Tibial nerve (tissue), 4 donors: Measurements from ENCODE around the gene CAMK2D. TPM values are rescaled to one million over a fixed set of nuclear protein-coding genes. Genes with fewer than 3 reads are reported as not detected.

ENCODE experiments used
- DNase-seq, 2 donors: peaks; one replicate each; pipeline ENCODE4 v3.0.0-alpha.2; 2019; ENCODE audit warnings: low spot score in 2 of 2
- H3K27ac ChIP-seq, 4 donors: fragments of 200-600 bp; sonication (generic) in 3 of 4; one replicate each; pipeline ENCODE4 v1.5.1; 2017 to 2019; ENCODE audit warnings: mild to moderate bottlenecking in 1 of 4
- H3K27me3 ChIP-seq, 2 donors: fragments of 200-600 bp; sonication (generic) in 1 of 2; one replicate each; pipeline versions ENCODE4 v1.5.1 to v1.6.0; 2017 to 2019
- H3K36me3 ChIP-seq, 3 donors: fragments of 200-600 bp; sonication (generic); one replicate each; pipeline ENCODE4 v1.5.1; 2018 to 2019
- H3K4me1 ChIP-seq, 4 donors: fragments of 200-600 bp; sonication (generic) in 3 of 4; one replicate each; pipeline ENCODE4 v1.5.1; 2017 to 2019
- H3K4me3 ChIP-seq, 4 donors: fragments of 200-600 bp; sonication (generic) in 3 of 4; one replicate each; pipeline ENCODE4 v1.5.1; 2017 to 2019; ENCODE audit warnings: mild to moderate bottlenecking in 1 of 4, moderate library complexity in 1 of 4
- H3K9me3 ChIP-seq, 4 donors: fragments of 200-600 bp; sonication (generic) in 3 of 4; one replicate each; pipeline ENCODE4 v1.5.1; 2017 to 2019
- EP300 ChIP-seq, 2 donors: sonication (generic); formaldehyde crosslinking; IDR thresholded peaks; one replicate each; pipeline ENCODE4 v1.6.1; 2017; ENCODE audit warnings: antibody characterized with exemption in 2 of 2, mild to moderate bottlenecking in 1 of 2
- POLR2A ChIP-seq, 2 donors: fragments of 450-650 bp; IDR thresholded peaks; one replicate each; pipeline ENCODE4 v1.6.1; 2017; ENCODE audit warnings: antibody characterized with exemption in 2 of 2, mild to moderate bottlenecking in 2 of 2, moderate library complexity in 2 of 2
- WGBS, 2 donors: methylation state at CpG; one replicate each; pipeline ENCODE4 v1.1.5; 2018; 5-methylcytosine and 5-hydroxymethylcytosine counted together
- total RNA-seq, 4 donors: library from RNA; depleted of rRNA; stranded (reverse); fragments of >200 nt; gene quantifications; one replicate each; pipeline ENCODE4 v1.1.0, GENCODE V29; 2016
- TF ChIP-seq, protein P1 (sequence below), 5 experiments: fragments of 200-600 bp in 3 of 5; fragments of 450-650 bp in 2 of 5; sonication (generic) in 3 of 5; IDR thresholded peaks; one replicate each; pipeline ENCODE4 v1.5.1; 2016 to 2019; ENCODE audit warnings: antibody characterized with exemption in 5 of 5, mild to moderate bottlenecking in 3 of 5, moderate library complexity in 2 of 5

Gene CAMK2D
- total RNA-seq, 4 donors from 2014 or later, result 30.3 to 58.5 (median 34.6) TPM

DNA sequence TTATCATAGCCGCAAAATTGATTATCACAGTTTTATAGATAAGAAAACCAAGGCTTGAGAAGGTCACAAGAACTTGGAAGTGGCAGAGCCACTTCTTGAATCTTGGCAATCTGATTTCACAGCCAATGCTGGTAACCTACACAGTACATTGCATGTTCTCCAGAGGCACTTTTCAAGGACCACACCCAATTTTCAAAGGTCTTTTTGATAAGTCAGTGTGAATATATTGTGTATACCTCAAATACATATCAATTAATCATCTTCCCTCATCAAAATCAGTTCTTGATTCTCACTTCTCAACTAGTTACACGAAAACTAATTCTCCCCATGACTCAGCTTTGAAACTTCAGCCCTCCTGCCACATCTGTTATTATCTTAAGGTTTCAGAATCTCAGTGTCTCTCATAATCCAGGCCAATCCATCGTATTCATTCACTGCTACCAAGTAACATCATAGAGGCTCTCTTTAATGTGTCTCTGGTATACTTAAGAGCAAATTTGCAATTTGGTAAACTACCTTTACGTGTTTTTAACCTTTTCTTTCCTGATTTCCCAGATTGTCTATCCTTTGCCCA, 16.8 kb downstream of the CAMK2D start:
- Histone ChIP-seq H3K9me3 (no peaks in the 10 kb centered on the region), H3K4me3 (no peak overlapping the region), H3K4me1 (peaks cover 0 to 24% (median 0%) of the 10 kb centered on the region in 4 donors), H3K27me3 (no peaks in the 10 kb centered on the region), H3K36me3 (no peaks in the 10 kb centered on the region), H3K27ac (no peak overlapping the region)
- TF ChIP-seq, protein P1, sequence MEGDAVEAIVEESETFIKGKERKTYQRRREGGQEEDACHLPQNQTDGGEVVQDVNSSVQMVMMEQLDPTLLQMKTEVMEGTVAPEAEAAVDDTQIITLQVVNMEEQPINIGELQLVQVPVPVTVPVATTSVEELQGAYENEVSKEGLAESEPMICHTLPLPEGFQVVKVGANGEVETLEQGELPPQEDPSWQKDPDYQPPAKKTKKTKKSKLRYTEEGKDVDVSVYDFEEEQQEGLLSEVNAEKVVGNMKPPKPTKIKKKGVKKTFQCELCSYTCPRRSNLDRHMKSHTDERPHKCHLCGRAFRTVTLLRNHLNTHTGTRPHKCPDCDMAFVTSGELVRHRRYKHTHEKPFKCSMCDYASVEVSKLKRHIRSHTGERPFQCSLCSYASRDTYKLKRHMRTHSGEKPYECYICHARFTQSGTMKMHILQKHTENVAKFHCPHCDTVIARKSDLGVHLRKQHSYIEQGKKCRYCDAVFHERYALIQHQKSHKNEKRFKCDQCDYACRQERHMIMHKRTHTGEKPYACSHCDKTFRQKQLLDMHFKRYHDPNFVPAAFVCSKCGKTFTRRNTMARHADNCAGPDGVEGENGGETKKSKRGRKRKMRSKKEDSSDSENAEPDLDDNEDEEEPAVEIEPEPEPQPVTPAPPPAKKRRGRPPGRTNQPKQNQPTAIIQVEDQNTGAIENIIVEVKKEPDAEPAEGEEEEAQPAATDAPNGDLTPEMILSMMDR (IDR thresholded peaks at IDR 0.05), result no peak
- TF ChIP-seq EP300 (IDR thresholded peaks at IDR 0.05), result no peak
- no peak for TF ChIP-seq POLR2A (IDR thresholded peaks at IDR 0.05)
- WGBS, 2 donors, result 94 to 95% methylated on average over 4 of the region's 4 CpGs
- no peak for DNase-seq

DNA sequence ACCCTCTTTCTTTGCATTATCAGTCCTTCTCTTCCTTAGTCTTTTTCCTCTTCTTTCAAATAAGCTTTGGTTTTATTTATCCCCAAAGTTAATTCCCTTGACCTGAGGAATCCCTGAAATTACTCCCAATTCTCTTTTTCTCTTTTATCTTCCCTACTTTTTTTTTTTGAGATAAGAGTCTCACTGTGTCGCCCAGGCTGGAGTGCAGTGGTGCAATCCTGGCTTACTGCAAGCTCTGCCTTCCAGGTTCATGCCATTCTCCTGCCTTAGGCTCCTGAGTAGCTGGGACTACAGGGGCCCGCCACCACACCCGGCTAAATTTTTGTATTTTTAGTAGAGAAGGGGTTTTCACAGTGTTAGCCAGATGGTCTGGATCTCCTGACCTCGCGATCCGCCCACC, 17.8 kb downstream of the CAMK2D start:
- no peaks in the 10 kb centered on the region for H3K9me3 ChIP-seq
- TF ChIP-seq POLR2A (IDR thresholded peaks at IDR 0.05) (no peak), EP300 (IDR thresholded peaks at IDR 0.05) (no peak)
- TF ChIP-seq, protein P1 (IDR thresholded peaks at IDR 0.05), result no peak
- no peak overlapping the region for H3K4me3 ChIP-seq
- no peak overlapping the region for H3K27ac ChIP-seq
- H3K27me3 ChIP-seq, result no peaks in the 10 kb centered on the region
- no peak for DNase-seq
- no peaks in the 10 kb centered on the region for H3K36me3 ChIP-seq
- 94 to 95% methylated on average over 6 of the region's 6 CpGs for WGBS, 2 donors
- peaks cover 0 to 29% (median 2%) of the 10 kb centered on the region in 4 donors for H3K4me1 ChIP-seq

GRCh38 chr4:113742643-113743042, 18.9 kb downstream of the CAMK2D start:
- no peak overlapping the region for H3K4me3 ChIP-seq
- peaks cover 0 to 33% (median 8%) of the 10 kb centered on the region in 4 donors for H3K4me1 ChIP-seq
- H3K27me3 ChIP-seq, result no peaks in the 10 kb centered on the region
- H3K27ac ChIP-seq, result no peak overlapping the region
- TF ChIP-seq, protein P1 (IDR thresholded peaks at IDR 0.05), result no peak
- TF ChIP-seq EP300 (IDR thresholded peaks at IDR 0.05) (no peak), POLR2A (IDR thresholded peaks at IDR 0.05) (no peak)
- no peaks in the 10 kb centered on the region for H3K36me3 ChIP-seq
- DNase-seq, result no peak
- H3K9me3 ChIP-seq, result no peaks in the 10 kb centered on the region
- WGBS, 2 donors, result 83% methylated on average over 2 of the region's 2 CpGs

DNA sequence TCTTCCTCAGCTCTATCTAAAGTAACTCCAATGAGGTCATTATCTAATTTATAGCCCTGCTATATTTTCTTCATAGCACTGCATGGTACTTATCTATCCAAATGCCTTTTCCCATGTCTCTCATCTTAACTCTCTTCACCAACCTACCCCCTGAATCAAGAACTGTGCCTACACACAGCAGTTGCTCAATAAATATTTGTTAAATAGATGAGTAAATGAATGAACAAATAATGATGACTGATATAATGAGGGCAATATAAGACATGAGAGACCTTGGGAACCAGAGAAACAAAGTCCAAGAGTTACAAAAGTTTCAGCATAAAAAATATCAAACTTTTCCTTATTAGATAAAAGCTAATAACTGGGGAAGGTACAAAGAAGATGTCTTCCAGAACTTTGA, 19.6 kb downstream of the CAMK2D start:
- no peak for DNase-seq
- Histone ChIP-seq H3K4me1 (peaks cover 0 to 35% (median 8%) of the 10 kb centered on the region in 4 donors), H3K27me3 (no peaks in the 10 kb centered on the region), H3K4me3 (no peak overlapping the region), H3K36me3 (no peaks in the 10 kb centered on the region), H3K9me3 (no peaks in the 10 kb centered on the region), H3K27ac (no peak overlapping the region)
- TF ChIP-seq EP300 (IDR thresholded peaks at IDR 0.05), result no peak
- TF ChIP-seq, protein P1 (IDR thresholded peaks at IDR 0.05), result no peak
- no peak for TF ChIP-seq POLR2A (IDR thresholded peaks at IDR 0.05)

DNA sequence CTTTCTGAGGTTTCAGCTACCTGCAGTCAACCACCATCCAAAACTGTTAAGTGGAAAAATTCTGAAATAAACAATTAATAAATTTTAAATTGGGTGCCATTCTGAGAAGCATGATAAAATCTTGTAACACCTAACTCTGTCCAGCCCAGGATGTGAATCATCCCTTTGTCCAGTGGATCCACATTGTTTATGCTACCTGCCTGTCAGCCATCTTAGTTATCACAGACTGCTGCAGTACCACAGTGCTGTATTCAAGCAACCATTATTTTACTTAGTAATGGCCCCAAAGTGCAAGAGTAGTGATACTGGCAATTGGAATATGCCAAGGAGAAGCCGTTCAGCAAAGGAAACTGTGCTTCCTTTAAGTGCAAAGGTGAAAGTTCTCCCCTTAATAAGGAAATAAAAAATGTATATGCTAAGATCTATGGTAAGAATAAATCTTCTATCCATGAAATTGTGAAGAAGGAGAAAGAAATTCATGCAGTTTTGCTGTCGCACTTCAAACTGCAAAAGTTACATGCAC, 20.6 kb downstream of the CAMK2D start:
- WGBS, 2 donors, result 87 to 93% methylated on average over 2 of the region's 2 CpGs

More for the DNA sequence above, 20.6 kb downstream of the CAMK2D start:
- Histone ChIP-seq H3K27me3 (no peaks in the 10 kb centered on the region), H3K27ac (no peak overlapping the region), H3K4me1 (peaks cover 0 to 35% (median 8%) of the 10 kb centered on the region in 4 donors), H3K4me3 (no peak overlapping the region), H3K9me3 (no peaks in the 10 kb centered on the region), H3K36me3 (no peaks in the 10 kb centered on the region)
- no peak for DNase-seq
- no peak for TF ChIP-seq POLR2A (IDR thresholded peaks at IDR 0.05)
- TF ChIP-seq, protein P1 (IDR thresholded peaks at IDR 0.05), result no peak
- TF ChIP-seq EP300 (IDR thresholded peaks at IDR 0.05), result no peak
